Measurements from ENCODE around the gene SLC5A8.

- TF ChIP-seq POLR2A (IDR thresholded peaks at IDR 0.05; ENCODE audit: low read depth, low read length): no peak
- TF ChIP-seq POLR2AphosphoS5 (IDR thresholded peaks at IDR 0.05; ENCODE audit: low read depth, low read length): no peak
- TF ChIP-seq POU2F2 (IDR thresholded peaks at IDR 0.05; ENCODE audit: low read depth, low read length): no peak
Observed at GRCh38 chr12:101108130-101108529, 101.9 kb downstream of the SLC5A8 start.

All from GM12891 (cell line).